Adipose tissue (tissue), 3 donors: ENCODE data around the gene PDE6D. TPM values are rescaled to one million over a fixed set of nuclear protein-coding genes. Genes with fewer than 3 reads are reported as not detected.
"Not testable (repeated sequence)": the region's sequence is repeated elsewhere in the genome, so short reads cannot be mapped to it uniquely, and the experiment has no call there.

Experiments used
- H3K27ac ChIP-seq: one replicate; pipeline ENCODE4 v1.5.1; 2013; ENCODE audit warnings: low read depth, low read length
- WGBS, 3 donors: extraction: QIAGEN DNeasy Blood & Tissue Kit; methylation state at CpG; one replicate each; pipeline ENCODE4 v1.1.7; 2013; 5-methylcytosine and 5-hydroxymethylcytosine counted together
- polyA plus RNA-seq, 3 donors: library from polyadenylated mRNA; stranded (reverse); fragments of 200-250 nt; gene quantifications; one replicate each; pipeline ENCODE4 v1.2.3, GENCODE V29; 2013
- donor health status: healthy with polysubstance abuse.
- donor health status: Bipolar disorder and iron deficiency.
- donor health status: healthy.

PDE6D gene
- polyA plus RNA-seq, 3 donors, result 11.4 to 36.8 (median 18.1) TPM

DNA sequence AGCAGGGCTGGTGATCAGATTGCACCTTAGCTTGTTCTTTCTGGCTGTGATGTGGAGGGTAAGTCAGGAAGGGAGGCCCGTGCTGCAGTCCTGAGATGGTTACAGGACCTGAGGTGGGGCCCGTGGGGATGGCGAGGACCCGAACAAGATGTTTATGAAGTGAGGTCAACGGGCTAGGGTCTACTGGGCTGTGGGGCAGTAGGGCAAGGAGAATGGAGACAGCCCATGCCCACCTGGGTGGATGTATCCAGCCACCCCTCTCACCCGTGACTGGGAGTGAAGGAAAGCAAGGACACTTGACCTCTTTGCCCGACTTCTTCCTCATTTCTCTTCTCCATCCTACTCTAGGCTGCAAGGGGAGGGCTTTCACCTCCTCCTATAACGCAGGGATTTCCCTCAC is 54.8 kb downstream of the PDE6D start:
- H3K27ac ChIP-seq, result no peak overlapping the region
- 75 to 88% (median 87%) methylated on average over 8 of the region's 8 CpGs for WGBS, 3 donors

DNA sequence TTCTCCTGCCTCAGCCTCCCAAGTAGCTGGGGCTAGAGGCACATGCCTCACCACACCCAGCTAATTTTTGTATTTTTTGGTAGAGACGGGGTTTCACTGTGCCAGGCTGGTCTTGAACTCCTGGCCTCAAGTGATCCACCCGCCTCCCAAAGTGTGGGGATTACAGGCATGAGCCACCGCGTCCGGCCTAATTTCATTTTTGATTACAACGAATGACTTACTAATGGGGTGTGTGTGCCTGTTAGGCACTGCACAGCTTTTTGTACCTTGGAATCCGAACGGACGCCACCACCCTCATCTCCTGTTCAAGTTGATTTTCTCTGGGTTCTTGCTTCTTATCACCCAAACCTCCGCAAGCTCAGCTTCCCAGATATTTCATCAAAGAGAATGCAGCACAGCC is 55.6 kb downstream of the PDE6D start:
- WGBS, 3 donors, result 60 to 95% (median 93%) methylated on average over 10 of the region's 10 CpGs
- H3K27ac ChIP-seq, result no peak overlapping the region

DNA sequence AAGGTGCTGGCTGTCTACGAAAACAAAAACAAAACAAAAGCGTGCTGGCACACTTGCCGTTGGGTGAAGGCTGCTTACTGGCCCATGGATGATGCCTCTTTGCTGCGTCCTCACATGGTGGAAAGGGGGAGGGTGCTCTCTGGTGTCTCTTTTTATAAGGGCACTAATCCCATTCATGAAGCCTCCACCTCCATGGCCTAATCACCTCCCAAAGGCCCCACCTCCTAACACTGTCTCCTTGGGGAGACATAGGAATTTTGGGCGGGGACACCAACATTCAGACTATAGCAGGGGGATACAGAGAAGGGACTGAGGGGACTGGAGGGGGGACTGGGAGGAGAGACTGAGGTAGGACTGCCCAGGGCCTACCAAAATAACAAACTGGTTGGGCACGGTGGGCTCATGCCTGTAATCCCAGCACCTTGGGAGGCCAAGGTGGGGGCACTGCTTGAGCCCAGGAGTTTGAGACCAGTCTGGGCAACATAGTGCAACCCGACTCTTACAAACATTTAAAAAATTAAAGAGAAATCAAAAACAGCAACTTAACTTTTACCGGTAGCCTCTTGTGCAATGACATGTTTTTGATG is 58.3 kb downstream of the PDE6D start:
- WGBS, 3 donors, result 86 to 90% (median 89%) methylated on average over 8 of the region's 8 CpGs
- no peak overlapping the region for H3K27ac ChIP-seq

DNA sequence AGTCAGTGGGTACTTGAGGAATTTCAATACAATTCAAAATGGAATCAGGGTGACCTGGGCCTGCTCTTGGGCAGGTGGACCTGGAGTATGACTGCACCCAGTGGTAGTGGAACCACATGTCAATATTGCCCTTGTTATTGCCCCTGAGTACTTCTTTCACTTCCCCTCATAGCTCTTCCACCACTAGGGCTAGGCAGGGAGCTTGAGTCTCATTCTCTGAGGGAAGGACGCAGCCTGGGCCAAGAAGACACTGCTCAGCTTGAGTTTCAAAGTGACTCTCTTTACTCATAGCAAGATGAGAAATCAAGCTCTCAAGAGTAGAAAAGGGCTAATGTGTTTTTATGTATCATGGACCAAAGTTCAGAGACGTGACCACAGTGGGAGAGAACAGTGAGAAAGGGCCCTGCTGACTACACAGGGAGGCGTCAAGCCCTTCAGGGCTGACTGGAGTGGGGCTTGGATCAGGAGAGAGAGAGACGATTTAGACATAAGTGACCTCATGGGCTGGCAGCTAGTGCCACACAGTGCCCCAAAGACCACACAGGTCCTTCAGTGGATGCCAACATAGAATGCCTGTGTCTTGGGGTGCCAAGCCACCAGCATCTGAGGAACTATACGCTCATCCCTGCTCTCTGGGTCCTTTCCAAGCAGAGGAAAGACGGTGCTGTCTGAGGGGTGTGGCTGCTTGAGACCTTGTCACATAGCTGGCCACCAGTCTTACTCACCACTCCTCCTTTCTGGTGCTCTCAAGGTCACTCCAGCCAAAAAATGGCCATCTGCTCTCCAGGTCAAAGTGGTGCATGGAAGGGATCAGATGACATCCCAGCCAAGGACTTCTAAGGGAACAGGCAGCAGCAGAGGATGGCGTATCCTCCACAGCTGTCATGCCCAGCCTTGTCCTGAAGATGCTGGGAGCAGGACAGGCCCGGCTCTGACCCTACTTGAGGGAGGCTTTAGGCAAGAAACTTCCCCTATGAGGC is 59.8 kb downstream of the PDE6D start:
- no peak overlapping the region for H3K27ac ChIP-seq
- WGBS, 3 donors, result 81 to 87% (median 85%) methylated on average over 8 of the region's 8 CpGs

DNA sequence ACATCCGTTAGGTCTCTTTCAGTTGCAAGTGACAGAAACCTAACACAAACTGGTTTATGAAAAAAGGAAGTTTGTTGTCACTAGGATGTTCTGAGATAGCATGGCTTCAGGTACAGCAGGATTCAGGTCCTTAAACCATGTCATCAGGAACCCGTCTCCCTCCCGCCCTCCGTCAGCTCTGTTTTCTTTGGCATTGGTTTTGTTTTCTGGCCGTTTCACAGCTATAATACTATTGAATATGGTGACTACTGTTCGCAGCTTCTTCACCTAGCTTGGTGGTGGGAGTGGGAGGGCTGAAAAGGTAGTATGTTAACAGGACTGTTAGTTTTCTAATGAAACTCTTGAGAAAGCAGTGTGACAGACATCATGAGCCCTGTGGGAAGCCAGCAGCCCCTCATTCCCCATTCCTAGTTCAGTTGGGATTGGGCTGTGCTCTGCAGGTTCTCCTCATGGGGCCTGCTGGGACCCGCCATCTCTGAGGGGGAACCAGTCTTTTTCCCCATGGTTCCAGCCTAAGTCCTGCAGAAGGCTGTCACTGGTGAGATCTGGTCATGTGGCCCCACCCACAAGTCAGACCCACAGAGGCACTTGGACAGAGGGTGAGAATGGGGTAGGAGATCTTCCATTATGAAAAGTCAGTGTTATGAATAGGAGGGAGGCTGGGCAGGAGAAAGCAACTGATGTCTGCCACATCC is 60.6 kb downstream of the PDE6D start:
- WGBS, 3 donors, result 83 to 87% (median 83%) methylated on average over 7 of the region's 7 CpGs

DNA sequence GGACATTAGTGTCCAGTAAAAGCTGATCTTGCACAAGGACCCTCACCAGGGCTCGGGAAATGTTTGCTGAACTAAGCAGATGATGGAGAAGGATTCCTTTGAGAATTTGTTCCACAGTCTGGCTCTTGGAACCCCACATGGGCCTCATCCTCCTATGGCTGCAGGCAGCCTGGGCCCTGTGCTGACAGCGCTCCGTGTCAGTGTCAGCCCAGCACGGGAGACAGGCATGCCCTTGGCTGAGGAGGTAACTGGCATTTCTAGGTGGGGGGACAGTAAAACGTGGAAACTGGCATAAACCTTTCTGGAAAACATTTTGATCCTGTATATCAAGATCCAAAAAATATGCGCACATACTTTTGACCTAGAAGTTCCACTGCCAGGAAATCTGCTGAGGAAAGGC is 62.3 kb downstream of the PDE6D start:
- H3K27ac ChIP-seq, result no peak overlapping the region
- WGBS, 3 donors, result 64 to 82% (median 77%) methylated on average over 6 of the region's 6 CpGs

More for the DNA sequence above, 60.6 kb downstream of the PDE6D start:
- H3K27ac ChIP-seq, result no peak overlapping the region

DNA sequence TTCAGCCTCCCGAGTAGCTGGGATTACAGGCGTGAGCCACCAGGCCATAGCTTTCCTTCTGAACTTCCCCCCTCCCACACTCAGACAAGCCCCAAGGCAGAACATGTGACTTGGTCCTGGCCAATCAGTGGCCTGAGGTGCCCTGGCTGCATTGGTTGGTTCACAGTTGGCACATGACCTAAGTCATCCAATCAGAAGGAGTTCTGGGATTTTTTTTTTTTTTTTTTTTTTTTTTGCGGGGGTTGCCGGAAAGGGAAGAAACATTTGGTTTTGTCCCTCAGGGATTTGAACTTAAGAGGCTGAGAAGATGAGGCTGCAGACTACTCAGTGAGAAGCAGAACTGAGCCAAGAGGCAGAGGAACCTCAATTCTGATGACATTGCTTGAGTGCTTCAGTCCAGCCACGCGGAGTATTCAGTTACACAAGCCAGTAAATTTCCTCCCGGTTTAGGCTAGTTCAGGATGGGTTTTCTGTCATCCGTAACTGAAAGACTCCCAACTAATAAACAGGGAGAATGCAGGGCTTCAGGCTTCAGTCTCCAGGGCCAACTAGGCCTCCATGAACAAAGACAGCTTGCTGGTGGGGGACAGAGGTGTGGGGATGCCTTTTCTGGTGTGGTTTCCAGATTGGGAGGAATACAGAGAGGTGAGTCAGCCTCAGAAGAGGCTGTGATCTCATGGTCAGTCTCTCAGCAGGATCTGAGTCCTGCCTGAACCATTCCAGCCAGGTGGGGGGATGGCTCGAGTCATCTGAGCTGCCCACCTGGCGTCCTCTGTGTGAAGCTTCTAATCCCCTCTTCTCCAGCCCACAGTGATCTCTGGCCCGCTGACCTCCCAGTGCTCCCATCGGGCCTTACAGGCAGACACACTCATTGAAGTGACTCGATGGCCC is 63.6 kb downstream of the PDE6D start:
- 78 to 86% (median 82%) methylated on average over 12 to 13 of the region's 13 CpGs for WGBS, 3 donors
- H3K27ac ChIP-seq, result no peak overlapping the region

DNA sequence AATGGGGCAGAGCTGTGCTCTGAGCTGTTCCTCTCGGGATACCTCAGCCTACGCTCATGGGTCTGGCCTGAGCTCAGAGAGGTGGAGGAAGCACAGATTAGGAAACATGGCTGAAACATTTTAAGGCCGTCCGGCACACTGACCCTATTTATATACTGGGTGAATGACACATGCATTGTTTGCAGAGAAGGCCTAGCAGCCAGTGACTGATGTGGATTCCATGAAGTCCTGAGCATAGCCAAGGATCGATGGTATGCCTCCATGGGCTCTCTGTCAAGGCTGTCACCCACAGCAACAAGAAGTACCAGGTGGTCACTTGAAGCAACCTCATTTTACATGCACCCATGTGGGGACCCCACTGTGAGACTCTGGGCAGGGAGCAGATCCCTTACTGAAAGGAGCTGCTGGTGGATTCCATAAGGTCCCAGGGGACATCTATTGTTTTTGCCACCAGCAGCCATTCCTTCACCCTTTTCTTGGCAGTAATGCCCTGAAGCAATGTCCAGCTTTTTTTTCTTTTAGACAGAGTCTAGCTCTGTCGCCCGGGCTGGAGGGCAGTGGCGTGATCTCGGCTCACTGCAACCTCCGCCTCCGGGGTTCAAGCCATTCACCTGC is 64.3 kb downstream of the PDE6D start:
- no peak overlapping the region for H3K27ac ChIP-seq
- 76 to 87% (median 79%) methylated on average over 11 of the region's 11 CpGs for WGBS, 3 donors

DNA sequence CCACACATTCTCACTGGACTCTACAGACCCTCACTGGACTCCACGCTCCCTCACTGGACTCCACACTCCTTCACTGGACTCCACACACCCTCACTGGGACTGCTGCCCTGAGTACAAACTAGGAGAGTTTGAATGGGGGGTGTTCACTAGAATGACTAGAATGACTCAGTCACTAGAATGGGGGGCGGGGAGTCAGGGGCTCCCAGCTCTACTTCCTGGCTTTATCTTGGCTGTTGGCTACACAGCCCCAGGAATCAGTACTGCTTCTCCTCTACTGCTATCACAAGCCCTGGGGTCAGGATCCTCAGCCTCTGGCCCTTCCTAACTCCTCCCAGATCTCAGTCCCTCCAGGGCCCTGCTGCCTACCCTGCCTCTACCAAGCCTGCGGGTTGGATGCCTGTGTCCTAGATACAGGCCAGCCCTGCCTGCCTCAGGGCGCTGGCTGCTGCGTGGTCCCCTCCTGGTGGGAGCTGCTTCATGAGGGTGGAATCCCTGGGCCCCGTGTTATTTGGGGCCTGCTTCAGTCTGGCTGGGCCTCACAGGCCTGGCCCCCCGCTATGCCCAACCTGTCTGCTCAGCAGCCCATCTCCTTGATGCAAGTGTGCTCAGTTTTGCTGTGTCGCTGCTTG is 65.0 kb downstream of the PDE6D start:
- no peak overlapping the region for H3K27ac ChIP-seq
- WGBS, 3 donors, result 87 to 93% (median 90%) methylated on average over 8 of the region's 8 CpGs

DNA sequence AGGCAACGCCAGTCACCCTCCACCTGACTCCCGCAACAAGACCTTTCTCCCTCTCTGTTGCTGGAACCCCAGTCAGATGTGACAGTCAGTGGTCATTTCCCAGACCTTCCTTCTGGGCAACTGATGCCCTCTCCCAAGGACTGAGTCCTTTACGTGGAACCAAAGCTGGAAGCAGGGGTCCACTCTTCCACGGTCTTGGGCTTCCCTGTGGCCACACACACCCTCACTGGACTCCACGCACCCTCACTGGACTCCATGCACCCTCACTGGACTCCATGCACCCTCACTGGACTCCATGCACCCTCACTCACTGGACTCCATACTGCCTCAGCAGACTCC is 65.6 kb downstream of the PDE6D start:
- WGBS, 3 donors, result 40 to 45% (median 45%) methylated on average over 5 of the region's 5 CpGs
- no peak overlapping the region for H3K27ac ChIP-seq

DNA sequence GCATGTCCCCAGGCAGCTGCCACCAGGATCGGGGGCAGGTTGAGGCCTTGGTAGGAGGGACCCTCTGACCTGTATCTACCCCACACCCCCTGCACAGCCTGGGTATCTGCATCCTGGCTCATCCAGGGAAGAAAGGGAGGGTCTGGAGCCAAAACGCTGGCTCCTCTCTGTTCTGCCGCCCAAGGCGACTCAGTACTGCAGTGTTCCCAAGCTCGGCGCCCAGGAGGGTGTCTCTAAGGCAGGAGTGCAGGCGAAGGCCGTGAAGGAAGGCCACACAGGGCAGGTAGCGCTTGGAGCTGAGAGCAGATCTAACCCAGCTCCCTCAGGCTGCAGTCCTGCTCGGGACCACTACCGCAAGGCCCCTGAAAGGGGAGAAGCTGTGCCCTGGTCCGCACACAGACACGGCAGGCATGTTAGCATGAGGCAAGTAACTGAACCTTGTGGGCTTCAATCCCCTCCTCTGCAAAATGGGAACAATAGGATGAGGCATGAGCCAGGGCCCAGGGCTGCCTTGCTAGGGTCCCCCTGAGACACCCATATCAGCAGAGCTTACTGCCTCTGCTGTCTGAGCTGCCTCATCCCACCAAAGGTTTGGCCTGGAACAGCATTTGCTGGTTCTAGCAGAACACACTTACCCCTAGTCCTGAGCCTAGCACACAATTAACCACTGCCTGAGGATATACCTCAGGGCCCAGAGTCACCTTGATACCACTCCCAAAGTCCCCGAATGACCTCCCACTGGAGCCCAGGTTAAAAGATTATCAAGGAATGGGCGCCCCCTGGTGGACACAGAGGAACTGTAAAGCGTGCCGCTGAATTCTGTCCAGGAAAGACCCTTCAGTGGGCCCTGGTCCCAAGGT is 66.2 kb downstream of the PDE6D start:
- WGBS, 3 donors, result 60 to 61% (median 61%) methylated on average over 17 of the region's 17 CpGs
- no peak overlapping the region for H3K27ac ChIP-seq

DNA sequence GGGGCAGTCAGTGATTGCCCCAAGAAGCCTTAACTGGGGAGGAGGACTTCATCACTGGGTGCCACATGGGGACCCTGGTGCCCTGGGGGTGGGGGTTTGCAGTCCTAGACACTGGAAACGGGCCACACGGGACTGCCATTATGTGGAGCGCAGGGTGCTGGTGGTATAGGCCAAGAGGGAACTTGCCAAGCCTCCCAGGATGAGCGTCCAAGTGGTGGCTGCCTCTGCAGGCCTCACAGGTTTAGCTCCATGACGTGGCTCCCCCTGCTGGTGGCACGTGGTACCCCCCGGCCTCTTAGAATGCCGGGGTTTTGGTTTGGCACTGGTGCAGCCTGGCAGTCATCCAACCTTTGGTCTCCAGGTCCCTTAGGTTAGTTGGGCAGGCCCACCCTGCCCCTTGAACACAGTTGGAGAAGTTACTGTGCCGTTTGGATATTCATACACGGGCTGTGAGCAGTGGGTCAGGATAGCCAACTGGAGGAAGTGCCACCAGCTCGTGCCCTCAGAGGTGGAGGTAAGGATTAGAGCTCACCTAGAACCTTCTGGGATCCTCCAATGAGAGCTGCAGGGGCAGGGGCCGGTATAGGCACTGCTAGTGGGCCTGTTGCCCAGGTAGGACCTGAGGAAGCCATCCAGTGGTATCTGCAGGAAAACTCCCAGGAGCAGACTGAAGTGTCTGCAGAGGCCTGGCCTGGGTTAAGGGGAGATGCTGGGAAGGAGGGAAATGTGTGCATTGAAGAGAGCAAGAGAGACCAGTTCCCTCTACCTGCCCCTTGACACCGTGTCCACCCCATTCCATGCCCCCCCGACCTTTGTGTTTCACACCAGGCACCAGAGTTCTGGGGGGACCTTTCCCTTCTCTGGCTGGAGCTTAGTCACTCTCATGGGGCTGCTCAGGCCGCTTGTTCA is 67.1 kb downstream of the PDE6D start:
- 11 to 17% (median 11%) methylated on average over 15 of the region's 15 CpGs for WGBS, 3 donors
- no peak overlapping the region for H3K27ac ChIP-seq

DNA sequence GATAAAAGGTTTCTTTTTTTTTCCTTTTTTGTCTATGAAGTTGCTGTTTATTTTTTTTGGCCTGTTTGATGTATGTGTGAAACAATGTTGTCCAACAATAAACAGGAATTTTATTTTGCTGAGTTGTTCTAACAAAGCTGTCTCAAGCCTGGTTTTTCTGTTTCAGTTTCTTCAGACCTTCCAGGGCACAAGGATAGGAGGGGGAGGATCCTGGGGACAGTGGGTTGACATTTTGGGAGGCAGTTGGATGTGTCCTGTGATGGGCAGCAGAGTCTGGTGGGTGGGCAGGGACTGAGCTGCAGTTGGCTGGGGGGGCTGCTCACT is 67.7 kb downstream of the PDE6D start:
- not testable (repeated sequence) for H3K27ac ChIP-seq

DNA sequence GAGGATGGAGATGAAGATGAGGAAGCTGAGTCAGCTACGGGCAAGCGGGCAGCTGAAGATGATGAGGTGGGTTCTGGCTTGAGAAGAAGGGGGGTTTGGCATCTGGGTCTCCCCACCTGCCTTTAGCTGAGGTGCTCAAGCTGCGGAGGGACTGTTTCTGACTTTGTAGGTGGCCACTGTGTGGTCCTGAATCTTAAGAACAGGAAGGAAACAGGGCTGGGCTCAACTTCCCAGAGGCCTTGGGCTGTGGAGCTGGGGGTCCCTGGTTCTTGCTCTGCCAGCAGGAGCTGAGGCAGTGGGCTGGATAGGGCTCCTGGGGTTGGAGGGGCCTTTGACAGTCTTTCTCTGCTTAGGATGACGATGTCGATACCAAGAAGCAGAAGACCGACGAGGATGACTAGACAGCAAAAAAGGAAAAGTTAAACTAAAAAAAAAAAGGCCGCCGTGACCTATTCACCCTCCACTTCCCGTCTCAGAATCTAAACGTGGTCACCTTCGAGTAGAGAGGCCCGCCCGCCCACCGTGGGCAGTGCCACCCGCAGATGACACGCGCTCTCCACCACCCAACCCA is 68.5 kb downstream of the PDE6D start:
- WGBS, 3 donors, result 43 to 60% (median 50%) methylated on average over 18 of the region's 18 CpGs
- H3K27ac ChIP-seq, result not testable (repeated sequence)

DNA sequence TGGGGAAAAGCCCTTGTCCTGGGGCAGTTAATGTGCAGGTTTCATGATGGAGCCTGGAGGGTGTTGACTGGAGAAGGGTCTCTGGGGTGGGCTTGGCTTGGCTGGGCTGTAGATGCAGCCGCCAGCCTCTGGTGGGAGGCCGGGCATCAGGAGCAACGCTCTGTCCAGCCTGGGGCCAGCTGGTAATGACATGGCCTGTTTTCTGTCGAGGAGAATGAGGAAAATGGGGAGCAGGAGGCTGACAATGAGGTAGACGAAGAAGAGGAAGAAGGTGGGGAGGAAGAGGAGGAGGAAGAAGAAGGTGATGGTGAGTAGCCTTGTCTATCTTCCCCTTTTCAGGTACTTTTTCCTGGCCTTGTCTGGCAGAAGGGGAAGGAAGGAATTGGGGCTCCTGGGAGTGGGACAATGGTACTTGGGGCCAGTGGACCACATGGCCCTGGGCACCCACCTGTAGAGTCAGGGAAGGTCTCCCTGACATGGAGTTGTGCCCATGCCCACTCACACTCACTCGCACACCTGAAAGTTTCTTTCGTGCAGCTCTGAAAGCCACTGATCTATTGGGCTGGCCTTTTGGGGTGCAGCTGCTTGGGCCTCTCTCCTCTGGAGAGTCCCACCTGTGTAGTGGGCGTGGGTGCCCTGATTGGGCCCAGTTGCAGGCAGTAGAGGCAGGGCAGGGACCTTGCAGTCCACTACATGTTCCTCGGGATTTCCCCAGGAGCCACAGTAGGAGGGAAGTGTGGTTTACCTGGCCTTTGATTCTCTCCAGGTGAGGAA is 69.2 kb downstream of the PDE6D start:
- H3K27ac ChIP-seq, result no peak overlapping the region
- 24 to 39% (median 35%) methylated on average over 9 of the region's 9 CpGs for WGBS, 3 donors
